ENCODE results near the gene ATP13A3. TPM values are rescaled to one million over a fixed set of nuclear protein-coding genes. Genes with fewer than 3 reads are reported as not detected.

The ATP13A3 gene
- total and polyA plus RNA-seq, 2 donors (not counting 1 experiment from before 2014, with no cell fraction given) = 222 to 285 TPM

GRCh38 chr3:194382196-194382891, 104.5 kb downstream of the ATP13A3 start:
- H3K4me2 ChIP-seq (ENCODE audit: extremely low read depth, insufficient read depth, low read length) = no peak overlapping the region
- DNase-seq (ENCODE audit: low read depth in 2 of 2) = no peak
- H4K20me1 ChIP-seq (ENCODE audit: control insufficient read depth, extremely low read depth, insufficient read depth, low read length) = no peaks in the 10 kb centered on the region
- no peaks in the 10 kb centered on the region for H3K79me2 ChIP-seq (ENCODE audit: control insufficient read depth, insufficient read depth, low read length)
- no peak overlapping the region for H3K9ac ChIP-seq (ENCODE audit: insufficient read depth, low read length)
- H2AFZ ChIP-seq (ENCODE audit: low read length) = no peak overlapping the region
- H3K4me3 ChIP-seq (replicated peaks in 1 of 4; ENCODE audit: control extremely low read depth in 1 of 4, insufficient read depth in 1 of 4, low read depth in 3 of 4, low read length in 4 of 4) = no peak overlapping the region
- H3K36me3 ChIP-seq (ENCODE audit: control insufficient read depth, insufficient read depth, low read length) = no peaks in the 10 kb centered on the region
- no peak overlapping the region for H3K27ac ChIP-seq (ENCODE audit: insufficient read depth, low read length)
- peaks cover 9% of the 10 kb centered on the region for H3K27me3 ChIP-seq (ENCODE audit: control insufficient read depth, insufficient read depth, low read length)
- H3K4me1 ChIP-seq (ENCODE audit: control insufficient read depth, extremely low read depth, insufficient read depth, low read length) = no peaks in the 10 kb centered on the region
- no peaks in the 10 kb centered on the region for H3K9me3 ChIP-seq (ENCODE audit: control insufficient read depth, insufficient read depth, low read depth, low read length)
- TF ChIP-seq CTCF (conservative IDR thresholded peaks at IDR 0.05 in 1 of 2, IDR thresholded peaks at IDR 0.05 in 1 of 2; ENCODE audit: low read depth in 1 of 2, low read length in 2 of 2) (no peak), EZH2 (IDR thresholded peaks at IDR 0.05; ENCODE audit: low read length, missing control alignments) (no peak)

DNA sequence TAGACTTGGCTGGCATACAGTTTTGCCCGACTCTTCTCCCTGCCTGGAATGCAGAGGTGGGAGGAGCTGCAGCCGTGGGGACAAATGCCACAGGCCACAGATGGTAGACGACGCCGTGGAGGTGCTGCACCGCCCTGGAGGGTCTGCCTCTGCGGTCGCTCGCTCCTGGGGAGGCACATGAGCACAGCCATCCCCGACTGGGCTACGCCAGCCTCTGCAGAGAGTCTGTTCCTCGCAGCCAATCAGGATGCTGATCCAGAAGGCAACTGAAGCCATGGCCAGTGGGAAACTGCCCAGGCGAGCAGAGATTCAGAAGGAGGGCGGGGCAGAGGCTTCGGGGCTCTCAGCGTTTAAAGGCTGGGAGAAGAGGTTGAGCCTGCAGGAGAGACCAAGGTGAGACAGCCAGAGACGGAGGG, 105.3 kb downstream of the ATP13A3 start:
- Histone ChIP-seq H3K79me2 (ENCODE audit: control insufficient read depth, insufficient read depth, low read length) (no peaks in the 10 kb centered on the region), H4K20me1 (ENCODE audit: control insufficient read depth, extremely low read depth, insufficient read depth, low read length) (no peaks in the 10 kb centered on the region), H3K27me3 (ENCODE audit: control insufficient read depth, insufficient read depth, low read length) (peaks cover 9% of the 10 kb centered on the region), H3K27ac (ENCODE audit: insufficient read depth, low read length) (no peak overlapping the region), H3K4me1 (ENCODE audit: control insufficient read depth, extremely low read depth, insufficient read depth, low read length) (no peaks in the 10 kb centered on the region), H3K9me3 (ENCODE audit: control insufficient read depth, insufficient read depth, low read depth, low read length) (no peaks in the 10 kb centered on the region), H3K4me3 (replicated peaks in 1 of 4; ENCODE audit: control extremely low read depth in 1 of 4, insufficient read depth in 1 of 4, low read depth in 3 of 4, low read length in 4 of 4) (no peak overlapping the region), H3K9ac (ENCODE audit: insufficient read depth, low read length) (no peak overlapping the region), H2AFZ (ENCODE audit: low read length) (no peak overlapping the region), H3K4me2 (ENCODE audit: extremely low read depth, insufficient read depth, low read length) (peak overlapping the region; percentile 44), H3K36me3 (ENCODE audit: control insufficient read depth, insufficient read depth, low read length) (no peaks in the 10 kb centered on the region)
- DNase-seq (ENCODE audit: low read depth in 2 of 2) = peak in 1 of 2 donors; percentile 18
- no peak for TF ChIP-seq CTCF (conservative IDR thresholded peaks at IDR 0.05 in 1 of 2, IDR thresholded peaks at IDR 0.05 in 1 of 2; ENCODE audit: low read depth in 1 of 2, low read length in 2 of 2)
- no peak for TF ChIP-seq EZH2 (IDR thresholded peaks at IDR 0.05; ENCODE audit: low read length, missing control alignments)

- Histone ChIP-seq H3K9me3 (ENCODE audit: control insufficient read depth, insufficient read depth, low read depth, low read length) (no peaks in the 10 kb centered on the region), H3K36me3 (ENCODE audit: control insufficient read depth, insufficient read depth, low read length) (no peaks in the 10 kb centered on the region)
These were observed 106.5 kb downstream of the ATP13A3 start for GRCh38 chr3:194380326-194380725.

More at GRCh38 chr3:194380326-194380725, 106.5 kb downstream of the ATP13A3 start:
- no peak for DNase-seq (ENCODE audit: low read depth in 2 of 2)
- TF ChIP-seq CTCF (conservative IDR thresholded peaks at IDR 0.05 in 1 of 2, IDR thresholded peaks at IDR 0.05 in 1 of 2; ENCODE audit: low read depth in 1 of 2, low read length in 2 of 2) = no peak
- TF ChIP-seq EZH2 (IDR thresholded peaks at IDR 0.05; ENCODE audit: low read length, missing control alignments) = no peak
- Histone ChIP-seq H3K9ac (ENCODE audit: insufficient read depth, low read length) (no peak overlapping the region), H3K4me1 (ENCODE audit: control insufficient read depth, extremely low read depth, insufficient read depth, low read length) (no peaks in the 10 kb centered on the region), H3K27ac (ENCODE audit: insufficient read depth, low read length) (no peak overlapping the region), H3K4me3 (replicated peaks in 1 of 4; ENCODE audit: control extremely low read depth in 1 of 4, insufficient read depth in 1 of 4, low read depth in 3 of 4, low read length in 4 of 4) (no peak overlapping the region), H3K4me2 (ENCODE audit: extremely low read depth, insufficient read depth, low read length) (no peak overlapping the region), H3K27me3 (ENCODE audit: control insufficient read depth, insufficient read depth, low read length) (peaks cover 9% of the 10 kb centered on the region), H3K79me2 (ENCODE audit: control insufficient read depth, insufficient read depth, low read length) (no peaks in the 10 kb centered on the region), H4K20me1 (ENCODE audit: control insufficient read depth, extremely low read depth, insufficient read depth, low read length) (no peaks in the 10 kb centered on the region), H2AFZ (ENCODE audit: low read length) (no peak overlapping the region)
